ENCODE measurements around the gene ALDH1A3.

Gene ALDH1A3

GRCh38 chr15:100859970-100860828 lies 19.4 kb upstream of the ALDH1A3 start:
- DNase-seq (ENCODE audit: low spot score): no peak

GRCh38 chr15:100860829-100861510 lies 18.7 kb upstream of the ALDH1A3 start:
- DNase-seq (ENCODE audit: low spot score): no peak

DNA sequence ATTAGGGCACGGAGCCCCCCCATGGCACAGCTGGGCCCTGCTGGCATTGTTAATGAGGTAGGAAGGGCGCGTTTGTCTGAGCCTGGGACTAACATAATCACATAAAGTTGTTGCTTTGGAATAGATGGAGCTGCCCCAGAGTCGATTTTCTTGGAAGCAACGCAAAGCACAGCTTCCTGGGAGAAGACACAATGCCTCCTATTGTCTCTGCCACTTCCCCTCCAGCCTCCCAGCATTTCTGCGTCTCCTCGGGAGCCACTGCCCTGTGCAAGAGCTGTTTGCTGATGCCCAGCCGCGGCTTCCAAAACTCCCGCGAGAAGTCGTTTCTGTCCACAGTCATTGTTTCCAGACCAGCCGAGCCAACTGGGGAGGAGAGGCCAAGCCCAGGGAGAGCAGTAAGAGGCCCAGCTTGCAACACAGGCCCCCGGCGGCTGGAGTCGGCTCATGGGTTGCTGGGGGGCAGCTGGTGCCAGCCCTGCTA lies 18.1 kb upstream of the ALDH1A3 start:
- DNase-seq (ENCODE audit: low spot score): no peak

- no peak for DNase-seq (ENCODE audit: low spot score)
Observed at GRCh38 chr15:100862162-100862561, 17.5 kb upstream of the ALDH1A3 start.

DNA sequence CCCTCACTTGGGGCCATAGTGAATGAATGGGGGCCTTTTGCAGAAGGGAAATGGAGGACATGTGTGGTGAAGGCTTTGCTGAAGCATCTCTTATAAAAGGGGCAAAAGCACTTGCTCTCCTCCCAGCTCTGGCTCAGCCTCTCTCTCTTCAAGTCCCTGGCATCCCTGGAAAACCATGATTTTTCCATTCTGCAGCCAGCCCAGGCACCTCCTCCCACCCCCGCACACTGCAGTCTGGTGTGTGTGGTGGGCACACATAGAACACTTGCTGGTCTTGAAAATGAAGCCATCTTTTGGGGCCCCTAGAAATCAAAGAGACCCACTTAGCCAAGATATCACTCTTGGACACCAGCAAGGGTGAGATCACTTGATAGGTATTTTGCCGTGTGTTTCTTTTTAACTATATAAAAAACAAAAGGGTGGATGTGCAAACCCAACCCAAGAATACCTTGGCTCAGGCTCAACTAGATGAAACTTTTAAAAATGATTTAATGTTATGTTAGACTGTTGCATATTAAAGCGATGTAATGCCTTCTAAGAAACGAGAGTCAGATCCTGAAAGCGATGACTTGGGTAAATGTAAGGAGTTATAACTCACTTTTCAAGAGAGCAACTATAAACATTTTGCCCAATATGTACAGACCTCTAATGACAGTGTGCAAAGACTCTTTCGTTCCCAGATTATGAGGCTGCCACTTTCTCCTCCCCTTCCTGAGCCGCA lies 16.4 kb upstream of the ALDH1A3 start:
- DNase-seq (ENCODE audit: low spot score): no peak

- DNase-seq (ENCODE audit: low spot score): no peak
Observed at GRCh38 chr15:100863796-100864267, 15.8 kb upstream of the ALDH1A3 start.

- no peak for DNase-seq (ENCODE audit: low spot score)
Observed at GRCh38 chr15:100866386-100867330, 13.0 kb upstream of the ALDH1A3 start.

- no peak for DNase-seq (ENCODE audit: low spot score)
Observed at GRCh38 chr15:100867433-100867832, 12.2 kb upstream of the ALDH1A3 start.

- peak; percentile 76 for DNase-seq (ENCODE audit: low spot score)
Observed at GRCh38 chr15:100869151-100869999, 10.3 kb upstream of the ALDH1A3 start.

- DNase-seq (ENCODE audit: low spot score): peak; percentile 73
Observed at GRCh38 chr15:100873029-100873677, 6.5 kb upstream of the ALDH1A3 start.

- DNase-seq (ENCODE audit: low spot score): no peak
Observed at GRCh38 chr15:100875495-100875894, 4.1 kb upstream of the ALDH1A3 start.

DNA sequence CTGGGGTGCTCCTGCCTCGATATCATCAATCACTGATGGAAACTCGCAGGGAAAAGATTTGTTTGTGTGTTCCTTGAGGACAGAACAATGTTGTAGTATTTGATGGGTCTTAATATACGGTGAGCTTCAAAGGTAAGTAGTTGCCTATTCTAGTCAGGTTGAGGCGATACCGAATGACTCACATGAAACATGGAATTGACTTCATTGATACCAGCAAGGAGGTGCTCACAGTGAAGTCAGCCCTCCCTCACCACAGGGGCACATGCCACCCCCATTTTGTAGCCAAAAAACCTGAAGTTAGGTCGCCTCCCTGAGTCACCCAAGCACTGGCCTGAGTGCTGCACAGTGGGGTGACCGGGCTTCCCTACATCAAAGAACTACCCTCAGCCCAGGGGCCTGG lies 3.7 kb upstream of the ALDH1A3 start:
- no peak for DNase-seq (ENCODE audit: low spot score)

GRCh38 chr15:100877551-100877950 lies 2.1 kb upstream of the ALDH1A3 start:
- DNase-seq (ENCODE audit: low spot score): no peak

DNA sequence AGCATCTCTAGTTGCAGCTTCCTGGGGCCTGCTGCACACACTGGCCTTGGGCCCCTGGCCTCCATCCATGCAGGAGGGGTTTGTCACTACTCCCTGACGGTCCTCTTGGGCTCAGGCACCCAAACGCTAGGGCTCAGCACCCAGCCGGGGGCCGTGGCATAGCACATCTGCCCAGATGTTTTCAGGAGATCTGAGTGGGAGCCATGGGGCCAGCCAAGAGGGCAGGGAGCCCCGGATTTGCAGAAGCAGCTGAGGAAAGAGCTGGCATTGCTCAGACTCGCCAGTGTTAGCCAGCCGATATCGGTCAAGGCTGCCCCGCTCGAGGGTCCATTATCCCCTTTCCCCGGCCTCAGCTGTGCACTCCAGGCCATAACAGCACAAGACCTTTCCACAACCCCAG lies 1.5 kb upstream of the ALDH1A3 start:
- DNase-seq (ENCODE audit: low spot score): no peak

- DNase-seq (ENCODE audit: low spot score): peak; percentile 47
Observed at GRCh38 chr15:100878648-100879047, 983 bp upstream of the ALDH1A3 start.

DNA sequence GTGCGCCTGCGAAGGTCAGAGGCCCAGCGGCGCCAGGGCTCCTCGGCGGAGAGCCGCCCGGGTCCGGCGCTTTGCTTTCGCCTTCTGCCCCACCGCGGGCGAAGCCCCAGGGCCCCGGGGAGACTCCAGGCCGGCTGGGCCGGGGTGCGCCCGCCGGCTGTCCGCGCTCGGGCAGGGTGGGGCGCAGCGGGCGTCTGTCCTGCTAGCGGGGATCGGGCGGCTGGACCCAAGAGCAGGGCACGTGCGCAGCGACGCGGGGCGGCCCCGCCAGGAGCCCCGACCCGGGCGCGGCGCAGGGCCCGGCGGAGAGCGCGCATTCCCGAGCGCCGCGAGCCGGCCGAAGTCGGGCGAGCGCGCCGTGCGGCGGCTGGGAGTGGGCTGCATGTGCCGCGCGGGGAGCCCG lies 569 bp upstream of the ALDH1A3 start:
- peak; percentile 69 for DNase-seq (ENCODE audit: low spot score)

DNA sequence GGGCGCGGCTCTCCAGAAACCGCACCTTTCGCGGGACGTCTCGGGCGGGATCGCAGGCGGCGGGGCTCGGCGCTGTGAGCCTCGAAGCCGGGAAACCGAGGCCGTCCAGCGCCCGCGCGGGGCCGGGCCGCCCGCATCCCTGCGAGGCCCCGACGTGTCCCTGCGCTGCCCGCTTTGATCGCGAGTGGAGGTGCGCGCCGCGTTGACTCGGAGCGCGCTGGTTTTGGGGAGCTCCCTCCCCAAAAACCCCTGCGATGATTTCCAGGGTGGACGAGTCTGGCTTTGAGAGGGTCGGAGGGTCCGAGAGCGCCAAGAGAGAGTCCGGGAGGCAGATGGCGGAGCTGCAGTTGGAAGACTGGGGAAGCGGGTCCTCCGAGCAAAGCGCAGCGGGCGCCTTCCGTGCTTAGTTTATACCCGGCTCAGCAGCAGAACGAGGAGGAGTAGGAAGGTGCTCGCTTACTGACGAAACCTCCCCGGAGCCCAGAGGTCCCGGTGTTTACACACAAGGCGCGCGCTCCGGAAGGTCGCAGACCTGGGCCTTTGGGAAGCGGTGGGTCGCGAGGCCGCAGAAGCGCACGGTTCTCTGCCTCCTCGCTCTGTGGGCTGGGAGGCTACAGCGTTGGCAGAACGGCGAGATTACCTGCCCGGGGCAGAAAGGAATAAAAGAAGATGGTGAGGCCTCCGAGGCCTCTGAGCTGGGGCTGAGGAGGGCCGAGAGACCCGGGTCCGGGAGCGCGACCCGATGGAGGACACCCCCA lies 687 bp downstream of the ALDH1A3 start:
- DNase-seq (ENCODE audit: low spot score): peak; percentile 53

DNA sequence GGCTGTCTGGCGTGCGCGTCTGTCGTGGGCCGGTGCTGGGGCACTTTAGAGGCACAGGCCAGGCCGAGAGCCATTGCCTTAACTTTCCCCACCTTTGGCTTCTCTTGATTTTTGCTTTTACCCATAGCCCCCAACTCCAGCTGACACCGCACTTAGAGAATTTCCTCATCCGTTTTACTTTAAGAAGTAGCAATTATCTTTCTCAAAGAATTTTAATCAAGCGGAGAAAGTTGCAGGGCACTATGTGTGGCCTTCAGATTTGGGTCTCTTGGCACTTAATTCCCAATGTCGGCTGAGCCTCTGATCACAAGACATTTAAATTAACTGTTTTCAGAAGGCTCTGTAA lies 1.2 kb downstream of the ALDH1A3 start:
- DNase-seq (ENCODE audit: low spot score): no peak
